ENCODE results near the gene ALDH3B1.

ALDH3B1 gene

GRCh38 chr11:68026391-68027105 is 16.4 kb downstream of the ALDH3B1 start:
- Histone ChIP-seq H3K9ac (ENCODE audit: low read depth, low read length) (no peak overlapping the region), H3K4me1 (ENCODE audit: insufficient read depth, low read length) (peaks cover 4% of the 10 kb centered on the region; the same call in 1 of the 2 replicates), H3K27ac (ENCODE audit: low read depth, low read length) (no peak overlapping the region), H3K4me3 (ENCODE audit: low read length) (no peak overlapping the region), H3K27me3 (ENCODE audit: insufficient read depth, low read length) (no peaks in the 10 kb centered on the region), H3K9me3 (ENCODE audit: insufficient read depth, low read depth, low read length) (no peaks in the 10 kb centered on the region), H3K36me3 (ENCODE audit: insufficient read depth, low read length) (peaks cover 11% of the 10 kb centered on the region)
- WGBS: 91% methylated on average over 18 of the region's 18 CpGs

- H3K27ac ChIP-seq (ENCODE audit: low read depth, low read length): no peak overlapping the region
- H3K9me3 ChIP-seq (ENCODE audit: insufficient read depth, low read depth, low read length): no peaks in the 10 kb centered on the region
- WGBS: 91% methylated on average over 21 of the region's 21 CpGs
- peaks cover 19% of the 10 kb centered on the region for H3K36me3 ChIP-seq (ENCODE audit: insufficient read depth, low read length)
- peaks cover 9% of the 10 kb centered on the region; the same call in 1 of the 2 replicates for H3K4me1 ChIP-seq (ENCODE audit: insufficient read depth, low read length)
- no peak overlapping the region for H3K9ac ChIP-seq (ENCODE audit: low read depth, low read length)
- no peak overlapping the region for H3K4me3 ChIP-seq (ENCODE audit: low read length)
- no peaks in the 10 kb centered on the region for H3K27me3 ChIP-seq (ENCODE audit: insufficient read depth, low read length)
Measured at GRCh38 chr11:68027667-68028066, 17.5 kb downstream of the ALDH3B1 start.

- H3K9ac ChIP-seq (ENCODE audit: low read depth, low read length): no peak overlapping the region
- no peak overlapping the region for H3K4me3 ChIP-seq (ENCODE audit: low read length)
- no peak overlapping the region for H3K27ac ChIP-seq (ENCODE audit: low read depth, low read length)
- no peaks in the 10 kb centered on the region for H3K9me3 ChIP-seq (ENCODE audit: insufficient read depth, low read depth, low read length)
- peaks cover 9% of the 10 kb centered on the region; the same call in 1 of the 2 replicates for H3K4me1 ChIP-seq (ENCODE audit: insufficient read depth, low read length)
- peaks cover 32% of the 10 kb centered on the region for H3K36me3 ChIP-seq (ENCODE audit: insufficient read depth, low read length)
- no peaks in the 10 kb centered on the region for H3K27me3 ChIP-seq (ENCODE audit: insufficient read depth, low read length)
- WGBS: 94% methylated on average over 12 of the region's 12 CpGs
Measured at GRCh38 chr11:68028802-68029545, 18.8 kb downstream of the ALDH3B1 start.

GRCh38 chr11:68030318-68031143 is 20.4 kb downstream of the ALDH3B1 start, which contains the start of gene NDUFS8:
TSS of gene NDUFS8 (plus strand) at chr11:68030681. CDS start at chr11:68032152, 1,471 bp downstream.
- under 1% methylated on average over 56 of the region's 56 CpGs for WGBS

GRCh38 chr11:68031144-68031464 is 21.0 kb downstream of the ALDH3B1 start:
- H3K9ac ChIP-seq (ENCODE audit: low read depth, low read length): peak overlapping the region; percentile 87
- peaks cover 9% of the 10 kb centered on the region; the same call in 1 of the 2 replicates for H3K4me1 ChIP-seq (ENCODE audit: insufficient read depth, low read length)
- no peaks in the 10 kb centered on the region for H3K9me3 ChIP-seq (ENCODE audit: insufficient read depth, low read depth, low read length)
- WGBS: 23% methylated on average over 10 of the region's 10 CpGs
- no peaks in the 10 kb centered on the region for H3K27me3 ChIP-seq (ENCODE audit: insufficient read depth, low read length)
- peak overlapping the region; percentile 72 for H3K27ac ChIP-seq (ENCODE audit: low read depth, low read length)
- peaks cover 29% of the 10 kb centered on the region for H3K36me3 ChIP-seq (ENCODE audit: insufficient read depth, low read length)
- H3K4me3 ChIP-seq (ENCODE audit: low read length): peak overlapping the region; percentile 85

More at GRCh38 chr11:68030318-68031143, 20.4 kb downstream of the ALDH3B1 start, which contains the start of gene NDUFS8:
- Histone ChIP-seq H3K9me3 (ENCODE audit: insufficient read depth, low read depth, low read length) (no peaks in the 10 kb centered on the region), H3K27ac (ENCODE audit: low read depth, low read length) (peak within 1 kb of the TSS; percentile 72), H3K4me1 (ENCODE audit: insufficient read depth, low read length) (peaks cover 9% of the 10 kb centered on the region; the same call in 1 of the 2 replicates), H3K9ac (ENCODE audit: low read depth, low read length) (peak within 1 kb of the TSS; percentile 87), H3K4me3 (ENCODE audit: low read length) (peak within 1 kb of the TSS; percentile 85), H3K36me3 (ENCODE audit: insufficient read depth, low read length) (peaks cover 32% of the 10 kb centered on the region), H3K27me3 (ENCODE audit: insufficient read depth, low read length) (no peaks in the 10 kb centered on the region)

GRCh38 chr11:68032003-68032402 is 21.9 kb downstream of the ALDH3B1 start:
- Histone ChIP-seq H3K27ac (ENCODE audit: low read depth, low read length) (no peak overlapping the region), H3K4me3 (ENCODE audit: low read length) (peak overlapping the region; percentile 85), H3K9ac (ENCODE audit: low read depth, low read length) (no peak overlapping the region), H3K36me3 (ENCODE audit: insufficient read depth, low read length) (peaks cover 29% of the 10 kb centered on the region), H3K27me3 (ENCODE audit: insufficient read depth, low read length) (no peaks in the 10 kb centered on the region), H3K4me1 (ENCODE audit: insufficient read depth, low read length) (peaks cover 9% of the 10 kb centered on the region; the same call in 1 of the 2 replicates), H3K9me3 (ENCODE audit: insufficient read depth, low read depth, low read length) (no peaks in the 10 kb centered on the region)
- WGBS: 96% methylated on average over 8 of the region's 9 CpGs

GRCh38 chr11:68032997-68033707 is 23.0 kb downstream of the ALDH3B1 start:
- WGBS: 94% methylated on average over 29 of the region's 29 CpGs
- H3K9me3 ChIP-seq (ENCODE audit: insufficient read depth, low read depth, low read length): no peaks in the 10 kb centered on the region
- no peak overlapping the region for H3K27ac ChIP-seq (ENCODE audit: low read depth, low read length)
- H3K9ac ChIP-seq (ENCODE audit: low read depth, low read length): no peak overlapping the region
- no peak overlapping the region for H3K4me3 ChIP-seq (ENCODE audit: low read length)
- H3K4me1 ChIP-seq (ENCODE audit: insufficient read depth, low read length): peaks cover 10% of the 10 kb centered on the region; the same call in 1 of the 2 replicates
- H3K36me3 ChIP-seq (ENCODE audit: insufficient read depth, low read length): peaks cover 29% of the 10 kb centered on the region
- no peaks in the 10 kb centered on the region for H3K27me3 ChIP-seq (ENCODE audit: insufficient read depth, low read length)

- peaks cover 15% of the 10 kb centered on the region for H3K4me1 ChIP-seq (ENCODE audit: insufficient read depth, low read length)
- H3K27me3 ChIP-seq (ENCODE audit: insufficient read depth, low read length): no peaks in the 10 kb centered on the region
- peaks cover 29% of the 10 kb centered on the region for H3K36me3 ChIP-seq (ENCODE audit: insufficient read depth, low read length)
- H3K4me3 ChIP-seq (ENCODE audit: low read length): no peak overlapping the region
- no peaks in the 10 kb centered on the region for H3K9me3 ChIP-seq (ENCODE audit: insufficient read depth, low read depth, low read length)
- H3K27ac ChIP-seq (ENCODE audit: low read depth, low read length): no peak overlapping the region
- no peak overlapping the region for H3K9ac ChIP-seq (ENCODE audit: low read depth, low read length)
- 95% methylated on average over 12 of the region's 12 CpGs for WGBS
Measured at GRCh38 chr11:68033708-68034045, 23.6 kb downstream of the ALDH3B1 start.

GRCh38 chr11:68035266-68035876 is 25.2 kb downstream of the ALDH3B1 start:
- H3K27me3 ChIP-seq (ENCODE audit: insufficient read depth, low read length): no peaks in the 10 kb centered on the region
- H3K9me3 ChIP-seq (ENCODE audit: insufficient read depth, low read depth, low read length): no peaks in the 10 kb centered on the region
- 91% methylated on average over 13 of the region's 13 CpGs for WGBS
- peaks cover 18% of the 10 kb centered on the region; the same call in 1 of the 2 replicates for H3K4me1 ChIP-seq (ENCODE audit: insufficient read depth, low read length)
- H3K4me3 ChIP-seq (ENCODE audit: low read length): no peak overlapping the region
- H3K27ac ChIP-seq (ENCODE audit: low read depth, low read length): no peak overlapping the region
- peaks cover 29% of the 10 kb centered on the region for H3K36me3 ChIP-seq (ENCODE audit: insufficient read depth, low read length)
- H3K9ac ChIP-seq (ENCODE audit: low read depth, low read length): no peak overlapping the region

- Histone ChIP-seq H3K9ac (ENCODE audit: low read depth, low read length) (no peak overlapping the region), H3K36me3 (ENCODE audit: insufficient read depth, low read length) (peaks cover 29% of the 10 kb centered on the region), H3K4me3 (ENCODE audit: low read length) (no peak overlapping the region), H3K27me3 (ENCODE audit: insufficient read depth, low read length) (no peaks in the 10 kb centered on the region), H3K27ac (ENCODE audit: low read depth, low read length) (no peak overlapping the region), H3K9me3 (ENCODE audit: insufficient read depth, low read depth, low read length) (no peaks in the 10 kb centered on the region), H3K4me1 (ENCODE audit: insufficient read depth, low read length) (peaks cover 21% of the 10 kb centered on the region; the same call in 1 of the 2 replicates)
- 89% methylated on average over 27 of the region's 27 CpGs for WGBS
Measured at GRCh38 chr11:68036141-68036716, 26.1 kb downstream of the ALDH3B1 start.

Measured in HUES64 (cell line).